ENCODE data around the gene LRRC59.

LRRC59 gene

GRCh38 chr17:50381920-50382319 is 15.4 kb downstream of the LRRC59 start:
- no peak for DNase-seq

GRCh38 chr17:50381260-50381815 is 16.0 kb downstream of the LRRC59 start:
- DNase-seq, result no peak

GRCh38 chr17:50380369-50381259 is 16.7 kb downstream of the LRRC59 start:
- DNase-seq, result no peak

GRCh38 chr17:50379351-50380132 is 17.8 kb downstream of the LRRC59 start:
- no peak for DNase-seq

- no peak for DNase-seq
Observed at GRCh38 chr17:50375858-50376538, 21.3 kb downstream of the LRRC59 start.

- no peak for DNase-seq
Observed at GRCh38 chr17:50373705-50374104, 23.6 kb downstream of the LRRC59 start.

GRCh38 chr17:50372758-50373556 is 24.4 kb downstream of the LRRC59 start, which contains the start of the genes EME1 and MRPL27:
EME1 (plus strand) TSS chr17:50373229; CDS start chr17:50375209, 1,980 bp downstream.
MRPL27 (minus strand) TSS chr17:50373184; CDS start chr17:50373170, 14 bp downstream.
- DNase-seq, result peak; percentile 35

- DNase-seq, result no peak
Observed at GRCh38 chr17:50372222-50372757, 25.0 kb downstream of the LRRC59 start.

- no peak for DNase-seq
Observed at GRCh38 chr17:50371526-50371925, 25.8 kb downstream of the LRRC59 start.

- DNase-seq, result no peak
Observed at GRCh38 chr17:50370052-50370451, 27.3 kb downstream of the LRRC59 start.

- DNase-seq, result no peak
Observed at GRCh38 chr17:50367401-50367800, 29.9 kb downstream of the LRRC59 start.

- DNase-seq, result no peak
Observed at GRCh38 chr17:50365649-50366393, 31.5 kb downstream of the LRRC59 start.

- DNase-seq, result no peak
Observed at GRCh38 chr17:50365165-50365564, 32.2 kb downstream of the LRRC59 start.

- DNase-seq, result no peak
Observed at GRCh38 chr17:50364715-50365114, 32.6 kb downstream of the LRRC59 start.

GRCh38 chr17:50364061-50364458 is 33.3 kb downstream of the LRRC59 start:
- DNase-seq, result no peak

GRCh38 chr17:50363217-50364060 is 33.9 kb downstream of the LRRC59 start:
- DNase-seq, result no peak

- no peak for DNase-seq
Observed at GRCh38 chr17:50362661-50363060, 34.7 kb downstream of the LRRC59 start.

- DNase-seq, result no peak
Observed at GRCh38 chr17:50361561-50362480, 35.5 kb downstream of the LRRC59 start.
